NCI-H345 (cell line): ENCODE data around the gene CDC7.
"Not testable (repeated sequence)": the region's sequence is repeated elsewhere in the genome, so short reads cannot be mapped to it uniquely, and the experiment has no call there.

ENCODE experiments used
- DNase-seq: peaks from one replicate; lab custom pipeline; 2025; lab: John Stamatoyannopoulos, UW

The CDC7 gene

GRCh38 chr1:91500756-91501522 lies at the start of gene CDC7:
CDC7 (plus strand) TSS chr1:91500851; CDS start chr1:91501717, 866 bp downstream.
- DNase-seq: peak; percentile 93

DNA sequence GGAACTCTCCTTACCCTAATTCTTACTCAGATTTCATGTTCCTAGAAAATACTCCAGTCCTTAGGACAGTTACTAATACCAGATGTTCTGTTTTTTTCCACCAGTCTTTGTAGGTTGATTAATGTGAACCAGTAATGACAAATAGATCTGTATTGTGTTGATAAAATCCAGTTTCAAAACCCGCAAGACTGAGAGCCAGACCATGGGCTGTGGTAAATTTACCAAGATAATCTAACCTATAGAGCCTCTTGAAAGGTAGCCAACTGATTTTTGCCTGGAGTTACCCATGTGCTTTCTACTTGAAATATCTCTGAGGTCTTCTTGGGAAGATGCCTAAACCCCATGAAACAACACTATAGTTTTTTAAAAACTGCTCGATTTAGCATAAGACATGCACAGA lies 46.5 kb upstream of the CDC7 start:
- DNase-seq: no peak

DNA sequence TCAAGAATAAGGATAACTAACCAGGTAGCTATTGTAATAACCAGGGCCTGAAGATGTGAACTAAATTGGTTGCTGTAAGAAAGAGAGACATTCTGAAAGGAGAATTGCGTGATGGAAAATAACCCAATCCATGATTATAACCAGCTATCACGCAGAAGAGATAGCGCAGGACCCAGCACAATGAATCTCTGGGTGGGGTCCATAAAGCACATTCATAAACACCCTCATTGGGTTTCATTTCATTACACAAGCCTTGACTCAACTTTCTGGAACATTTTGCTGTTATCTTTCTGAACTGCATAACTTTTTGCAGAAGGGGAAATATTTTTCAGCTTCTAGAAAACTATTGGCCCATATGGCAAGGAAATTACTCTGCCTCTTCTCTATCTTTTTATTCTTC lies 45.3 kb upstream of the CDC7 start:
- no peak for DNase-seq

- DNase-seq: no peak
Observed at GRCh38 chr1:91455896-91456295, 44.8 kb upstream of the CDC7 start.

DNA sequence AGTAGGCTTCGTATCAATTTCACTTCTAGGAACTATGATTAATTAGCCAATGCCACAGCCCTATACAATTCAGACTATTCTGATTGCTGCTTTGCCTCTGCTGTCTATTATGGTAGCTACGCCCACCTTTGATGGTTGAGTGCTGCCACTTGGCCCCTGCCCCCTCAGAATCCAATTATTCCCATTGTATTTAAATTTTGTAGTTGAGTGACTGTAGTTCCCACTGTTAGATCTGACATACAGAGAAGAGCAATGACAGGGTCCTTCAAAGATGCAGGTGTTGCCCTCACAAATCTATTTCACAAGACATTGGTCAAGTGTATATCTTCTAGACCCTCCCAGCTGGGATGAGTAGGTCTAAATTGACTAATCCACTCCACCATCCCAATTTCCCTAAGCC lies 35.3 kb upstream of the CDC7 start:
- DNase-seq: not testable (repeated sequence)

- DNase-seq: no peak
Observed at GRCh38 chr1:91476533-91477217, 24.0 kb upstream of the CDC7 start.

DNA sequence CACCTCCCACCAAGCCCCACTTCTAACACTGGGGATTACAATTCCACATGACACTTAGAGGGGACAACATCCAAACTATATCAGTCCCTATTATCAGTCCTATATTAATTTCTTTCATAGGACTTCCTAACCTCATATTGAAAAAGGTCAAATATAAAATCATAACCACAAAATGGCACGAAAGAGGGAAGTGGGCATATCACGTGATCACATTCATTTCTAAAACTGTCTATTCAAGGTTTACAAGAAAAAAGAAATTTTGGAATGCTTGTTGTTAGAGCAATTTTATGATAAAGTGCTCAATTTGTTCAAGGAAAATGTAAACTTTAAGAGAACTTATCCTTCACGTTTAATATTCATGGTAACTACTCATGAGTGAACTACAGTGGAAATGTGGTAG lies 13.2 kb upstream of the CDC7 start:
- no peak for DNase-seq

- no peak for DNase-seq
Observed at GRCh38 chr1:91490501-91490900, 10.2 kb upstream of the CDC7 start.

GRCh38 chr1:91498035-91498434 lies 2.6 kb upstream of the CDC7 start:
- DNase-seq: no peak

DNA sequence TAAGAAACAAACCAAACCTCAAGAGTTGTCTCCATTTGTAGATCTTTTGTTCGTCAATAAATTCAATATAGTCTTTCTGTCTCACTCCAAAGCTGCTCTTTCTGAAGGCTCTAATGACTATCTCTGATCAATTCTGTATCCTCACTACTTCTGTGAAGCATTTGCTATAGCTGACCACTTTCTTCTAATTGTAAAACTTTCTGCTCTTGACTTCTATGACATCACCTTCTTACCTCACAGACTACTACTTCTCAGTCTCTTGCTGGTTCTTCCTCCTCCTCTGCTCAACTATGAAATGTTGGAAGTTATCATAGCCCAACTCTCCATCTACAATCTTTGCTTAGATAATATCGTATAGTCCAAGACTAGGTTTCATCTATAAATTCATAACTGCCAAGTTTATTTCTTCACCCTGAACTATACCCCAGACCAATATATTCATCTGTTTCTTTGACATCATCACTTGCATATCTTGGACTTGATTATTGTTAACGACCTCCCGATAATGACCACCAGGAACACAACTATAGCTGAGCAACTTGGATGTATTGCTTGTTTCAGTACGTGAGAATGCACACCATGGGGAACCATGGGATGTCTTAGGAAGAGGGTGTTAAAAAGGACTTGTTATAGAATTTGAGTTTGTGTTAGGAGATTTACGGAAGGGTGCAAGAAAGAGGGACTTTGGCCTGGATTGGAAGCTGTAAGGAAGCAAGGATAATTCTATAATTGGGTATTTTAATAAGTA lies 2.0 kb upstream of the CDC7 start:
- no peak for DNase-seq

- no peak for DNase-seq
Observed at GRCh38 chr1:91499346-91499745, 1.3 kb upstream of the CDC7 start.

- no peak for DNase-seq
Observed at GRCh38 chr1:91499904-91500755, 521 bp upstream of the CDC7 start.

DNA sequence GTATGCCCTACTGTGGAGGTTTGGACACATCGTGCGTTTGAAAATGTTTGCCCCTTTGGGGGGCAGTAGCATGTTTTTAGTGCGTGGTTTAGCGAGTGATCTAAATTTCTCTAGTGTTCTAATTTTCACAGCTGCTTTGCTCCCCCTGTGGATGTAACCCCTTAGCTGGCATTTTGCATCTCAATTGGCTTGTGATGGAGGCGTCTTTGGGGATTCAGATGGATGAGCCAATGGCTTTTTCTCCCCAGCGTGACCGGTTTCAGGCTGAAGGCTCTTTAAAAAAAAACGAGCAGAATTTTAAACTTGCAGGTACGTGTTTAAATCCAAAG lies 836 bp downstream of the CDC7 start:
- peak; percentile 74 for DNase-seq

DNA sequence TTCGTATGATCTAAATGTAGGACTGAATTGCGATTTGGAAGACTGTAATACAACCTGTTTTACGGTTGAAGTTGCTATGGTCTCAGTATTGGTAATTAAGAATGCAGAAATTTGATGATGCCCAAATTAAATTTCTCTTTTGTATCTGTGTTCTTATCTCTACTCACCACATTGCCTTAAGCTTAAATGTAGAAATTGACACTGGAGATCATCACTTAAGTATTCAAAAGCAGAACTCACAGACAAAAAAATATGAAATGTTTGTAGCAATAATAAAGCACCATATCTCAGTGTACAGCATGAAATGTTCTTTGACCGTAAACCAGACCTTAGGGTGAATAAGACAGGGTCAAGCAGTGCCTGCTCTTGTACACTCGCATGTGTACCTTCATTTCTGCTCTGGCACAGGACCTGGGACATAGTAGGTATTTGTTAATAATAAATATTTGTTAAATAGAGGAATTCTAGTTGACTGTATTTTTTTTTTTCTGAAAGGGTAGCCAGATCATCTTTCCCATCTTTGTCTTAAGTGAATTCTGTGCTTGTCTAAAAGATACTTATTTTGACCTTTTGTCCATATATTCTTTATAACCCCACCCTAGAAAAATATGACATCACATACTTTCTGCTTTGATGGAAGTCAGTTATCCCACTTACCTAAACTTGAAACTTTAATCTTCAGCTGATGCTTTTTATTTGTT lies 1.5 kb downstream of the CDC7 start:
- no peak for DNase-seq

- DNase-seq: peak; percentile 4
Observed at GRCh38 chr1:91502672-91503184, 2.1 kb downstream of the CDC7 start.

DNA sequence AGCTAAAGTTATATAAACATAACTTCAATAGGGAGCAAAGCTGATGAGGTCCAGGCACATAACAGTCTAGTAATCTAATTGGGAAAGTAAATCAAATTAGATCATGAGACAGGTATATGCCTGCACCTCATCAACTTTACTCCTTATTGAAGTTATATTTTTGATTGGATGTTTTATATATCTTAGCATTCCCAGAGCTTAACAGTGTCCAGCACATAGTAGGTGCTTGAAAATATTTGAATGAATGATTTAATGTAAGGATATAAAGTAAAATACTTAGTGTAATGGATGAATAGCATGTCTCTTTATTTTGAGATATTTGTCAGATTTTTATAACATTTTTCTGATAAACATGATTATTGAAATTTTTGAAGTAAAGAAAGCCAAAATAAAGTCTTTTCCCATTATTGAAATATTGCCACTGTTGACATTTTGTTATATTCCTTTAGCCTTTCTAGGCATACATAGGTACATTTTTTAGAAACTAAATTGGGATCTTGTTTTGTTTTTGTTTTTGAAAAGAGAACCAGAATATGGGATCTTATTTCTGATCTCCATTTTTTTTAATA lies 2.8 kb downstream of the CDC7 start:
- no peak for DNase-seq

DNA sequence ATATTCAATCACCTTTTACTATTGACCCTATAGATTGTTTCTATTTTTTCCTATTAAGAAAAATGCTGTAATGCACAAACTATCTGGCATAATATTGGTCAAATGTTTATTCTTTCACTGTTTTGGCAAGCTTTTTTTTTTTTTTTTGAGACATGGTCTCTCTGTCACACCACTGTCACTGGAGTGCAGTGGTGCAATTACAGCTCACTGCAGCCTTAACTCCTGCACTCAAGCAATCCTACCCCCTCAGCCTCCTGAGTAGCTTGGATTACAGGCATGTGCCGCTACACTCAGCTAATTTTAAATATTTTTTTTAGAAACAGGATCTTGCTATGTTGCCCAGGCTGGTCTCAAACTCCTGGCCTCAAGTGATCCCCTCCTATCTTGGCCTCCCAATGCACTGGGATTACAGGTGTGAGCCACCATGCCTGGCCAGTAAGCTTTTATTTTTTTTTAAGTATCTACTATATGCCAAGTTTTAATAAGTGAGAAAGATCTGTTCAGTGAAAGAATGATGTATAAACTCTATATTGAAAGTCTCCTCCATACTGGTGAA lies 3.4 kb downstream of the CDC7 start:
- DNase-seq: no peak

GRCh38 chr1:91505086-91505485 lies 4.4 kb downstream of the CDC7 start:
- DNase-seq: no peak

DNA sequence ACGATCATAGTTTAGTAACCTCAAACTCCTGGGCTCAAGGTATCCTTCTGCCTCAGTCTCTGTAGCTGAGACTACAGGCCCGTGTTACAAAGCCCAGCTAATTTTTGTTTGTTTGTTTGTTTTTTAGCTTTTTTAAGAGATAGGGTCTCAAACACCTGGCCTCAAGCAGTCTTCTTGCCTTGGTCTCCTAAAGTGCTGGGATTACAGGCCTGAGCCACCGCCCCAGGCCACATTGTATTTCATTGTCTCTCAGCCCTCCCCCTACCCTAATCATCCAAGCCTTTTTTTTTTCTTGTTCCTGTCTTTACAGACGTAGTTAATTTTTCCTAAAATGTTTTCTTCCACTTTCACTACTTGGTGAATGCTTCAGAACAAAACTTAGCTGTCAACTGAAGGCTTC lies 5.4 kb downstream of the CDC7 start:
- no peak for DNase-seq

- DNase-seq: no peak
Observed at GRCh38 chr1:91507328-91507727, 6.7 kb downstream of the CDC7 start.

GRCh38 chr1:91510754-91511153 lies 10.1 kb downstream of the CDC7 start:
- DNase-seq: no peak
